Spinal cord (tissue), 10 donors: ENCODE results near the gene ZBTB49. TPM values are rescaled to one million over a fixed set of nuclear protein-coding genes. Genes with fewer than 3 reads are reported as not detected.
A peak's percentile ranks its signal among the peaks of the same experiment; 100 is the strongest.
"Not testable (repeated sequence)": the region's sequence is repeated elsewhere in the genome, so short reads cannot be mapped to it uniquely, and the experiment has no call there.

Source experiments
- DNase-seq, 6 donors: peaks; one replicate each; pipeline versions ENCODE4 v3.0.0 to v3.0.0-alpha.2; 2013 to 2015; ENCODE audit warnings: low spot score in 6 of 6, low read depth in 4 of 6
- H3K27ac ChIP-seq: one replicate; pipeline ENCODE4 v1.5.1; 2013; ENCODE audit warnings: low read depth, low read length, control low read depth
- H3K27me3 ChIP-seq: one replicate; pipeline ENCODE4 v1.6.1; 2013; ENCODE audit warnings: low read length; ENCODE audit not compliant: control insufficient read depth, insufficient read depth
- H3K36me3 ChIP-seq: one replicate; pipeline ENCODE4 v1.6.1; 2013; ENCODE audit warnings: low read length; ENCODE audit not compliant: control insufficient read depth, insufficient read depth
- H3K4me1 ChIP-seq: one replicate; pipeline ENCODE4 v1.6.1; 2013; ENCODE audit warnings: low read length; ENCODE audit not compliant: control insufficient read depth, insufficient read depth
- H3K4me3 ChIP-seq: one replicate; pipeline ENCODE4 v1.5.1; 2013; ENCODE audit warnings: low read depth, low read length, control low read depth
- H3K9me3 ChIP-seq: one replicate; pipeline ENCODE4 v1.6.1; 2013; ENCODE audit warnings: low read length; ENCODE audit not compliant: control insufficient read depth, insufficient read depth
- WGBS: methylation state at CpG from one replicate; pipeline ENCODE4 v1.1.5; 2013; ENCODE audit warnings: missing lambda C conversion rate; ENCODE audit not compliant: insufficient coverage; 5-methylcytosine and 5-hydroxymethylcytosine counted together
- polyA plus RNA-seq, 2 donors: library from polyadenylated mRNA; unstranded; fragments of 120-200 nt; gene quantifications; one replicate each; pipeline ENCODE4 v1.2.1, GENCODE V29; 2013; ENCODE audit not compliant: insufficient read length in 2 of 2
- total RNA-seq, 2 donors: library from RNA; depleted of rRNA in 1 of 2; stranded (reverse); fragments of 120-200 nt in 1 of 2; fragments of >200 nt in 1 of 2; gene quantifications; one replicate each; pipeline versions ENCODE4 v1.2.3 to v1.2.4, GENCODE V29; 2013 to 2014
- donor health status: healthy.

ZBTB49 gene
- total and polyA plus RNA-seq, 4 donors: 4.5 to 7.5 (median 6.5) TPM

DNA sequence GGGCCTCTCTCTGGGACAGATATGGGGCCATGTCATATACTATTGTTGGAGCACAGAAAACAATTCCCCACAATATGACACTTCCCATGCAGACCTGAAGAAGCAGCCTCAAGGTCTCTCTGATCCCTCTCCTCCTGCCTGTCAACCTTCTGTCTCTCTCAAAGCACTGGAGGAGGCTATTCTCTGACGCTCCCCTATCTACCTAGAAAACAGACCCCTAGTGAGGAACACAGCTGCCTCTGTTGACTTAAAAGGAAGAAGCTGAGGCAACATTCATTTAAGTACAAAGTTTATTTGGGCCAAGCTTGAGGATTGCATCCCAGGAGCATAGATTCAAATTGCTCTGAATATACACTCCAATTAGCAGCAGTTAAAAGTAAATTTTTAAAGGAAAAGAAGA lies 57.5 kb downstream of the ZBTB49 start:
- H3K9me3 ChIP-seq: no peaks in the 10 kb centered on the region
- H3K36me3 ChIP-seq: no peaks in the 10 kb centered on the region
- no peaks in the 10 kb centered on the region for H3K27me3 ChIP-seq
- no peaks in the 10 kb centered on the region for H3K4me1 ChIP-seq
- DNase-seq: peak in 1 of 6 donors; percentile 32
- H3K4me3 ChIP-seq: no peak overlapping the region
- WGBS: no CpG with 5 or more reads among the region's 1 CpG
- no peak overlapping the region for H3K27ac ChIP-seq

- not testable (repeated sequence) for H3K36me3 ChIP-seq, H3K4me1 ChIP-seq, H3K27ac ChIP-seq, H3K9me3 ChIP-seq, DNase-seq, H3K4me3 ChIP-seq, H3K27me3 ChIP-seq
- WGBS: 84% methylated on average over 4 of the region's 9 CpGs
These were observed 58.5 kb downstream of the ZBTB49 start for GRCh38 chr4:4348585-4348984.

DNA sequence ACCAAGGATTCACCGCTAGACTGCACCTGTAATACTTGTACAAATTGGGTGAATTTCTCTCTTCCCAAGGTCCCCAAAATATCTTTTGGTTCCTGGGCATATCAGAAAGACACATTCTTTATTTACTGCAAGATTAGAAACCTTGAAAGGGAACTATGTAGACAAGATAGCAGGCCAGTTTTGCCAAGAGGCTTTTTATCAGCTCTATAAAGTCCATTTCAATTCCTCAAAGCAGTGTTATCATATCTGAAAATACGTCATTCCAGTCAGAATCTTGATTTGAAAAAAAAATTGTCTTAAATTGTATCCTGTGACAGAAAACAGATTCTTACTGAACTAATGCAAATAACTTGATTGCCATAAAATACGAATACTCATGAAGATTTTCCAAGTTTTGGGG lies 59.8 kb downstream of the ZBTB49 start:
- DNase-seq: no peak
- H3K4me1 ChIP-seq: no peaks in the 10 kb centered on the region
- H3K27ac ChIP-seq: no peak overlapping the region
- no peaks in the 10 kb centered on the region for H3K27me3 ChIP-seq
- WGBS: no CpG with 5 or more reads among the region's 3 CpGs
- no peak overlapping the region for H3K4me3 ChIP-seq
- no peaks in the 10 kb centered on the region for H3K36me3 ChIP-seq
- no peaks in the 10 kb centered on the region for H3K9me3 ChIP-seq

GRCh38 chr4:4350909-4351308 lies 60.9 kb downstream of the ZBTB49 start:
- Histone ChIP-seq H3K4me1 (no peaks in the 10 kb centered on the region), H3K4me3 (no peak overlapping the region), H3K36me3 (no peaks in the 10 kb centered on the region), H3K9me3 (no peaks in the 10 kb centered on the region), H3K27me3 (no peaks in the 10 kb centered on the region), H3K27ac (no peak overlapping the region)
- no CpG with 5 or more reads among the region's 4 CpGs for WGBS
- DNase-seq: no peak

DNA sequence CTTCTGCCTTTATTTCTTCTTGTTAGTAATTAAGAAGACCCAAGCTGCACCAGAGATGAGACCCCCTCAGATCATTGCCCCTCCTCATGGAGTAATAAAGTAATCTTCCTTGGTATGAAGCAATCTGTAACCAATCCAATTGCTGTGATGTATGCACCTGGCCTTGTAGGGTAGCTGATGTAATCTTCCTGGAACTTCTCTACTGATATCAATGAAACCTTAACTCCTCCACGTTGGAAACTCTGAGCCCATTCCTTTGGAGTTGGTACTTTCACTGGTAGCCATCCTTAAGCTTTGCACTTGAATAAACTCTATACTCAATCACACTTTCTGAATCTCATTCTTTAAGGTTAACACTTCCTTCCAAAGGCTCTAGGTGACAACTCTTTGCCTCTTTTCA lies 65.3 kb downstream of the ZBTB49 start:
- 75% methylated on average over 1 of the region's 1 CpG for WGBS
- peaks cover 19% of the 10 kb centered on the region for H3K4me1 ChIP-seq
- no peak overlapping the region for H3K4me3 ChIP-seq
- no peaks in the 10 kb centered on the region for H3K36me3 ChIP-seq
- no peak overlapping the region for H3K27ac ChIP-seq
- no peaks in the 10 kb centered on the region for H3K27me3 ChIP-seq
- no peak for DNase-seq
- no peaks in the 10 kb centered on the region for H3K9me3 ChIP-seq

- peak in 2 of 6 donors; percentile 34 to 69 for DNase-seq
- no peaks in the 10 kb centered on the region for H3K9me3 ChIP-seq
- no peaks in the 10 kb centered on the region for H3K36me3 ChIP-seq
- no peak overlapping the region for H3K27ac ChIP-seq
- H3K27me3 ChIP-seq: no peaks in the 10 kb centered on the region
- H3K4me1 ChIP-seq: peaks cover 19% of the 10 kb centered on the region
- no peak overlapping the region for H3K4me3 ChIP-seq
- 56% methylated on average over 21 of the region's 26 CpGs for WGBS
These were observed 66.3 kb downstream of the ZBTB49 start for GRCh38 chr4:4356106-4357041.

GRCh38 chr4:4358093-4358854 lies 68.2 kb downstream of the ZBTB49 start:
- no peaks in the 10 kb centered on the region for H3K36me3 ChIP-seq
- peaks cover 19% of the 10 kb centered on the region for H3K4me1 ChIP-seq
- no peak overlapping the region for H3K27ac ChIP-seq
- H3K4me3 ChIP-seq: no peak overlapping the region
- WGBS: 19% methylated on average over 7 of the region's 13 CpGs
- DNase-seq: peak in 2 of 6 donors; percentile 42 to 93
- H3K27me3 ChIP-seq: no peaks in the 10 kb centered on the region
- H3K9me3 ChIP-seq: no peaks in the 10 kb centered on the region

- Histone ChIP-seq H3K4me3 (no peak overlapping the region), H3K9me3 (peaks cover 3% of the 10 kb centered on the region), H3K27me3 (no peaks in the 10 kb centered on the region), H3K36me3 (no peaks in the 10 kb centered on the region), H3K4me1 (peaks cover 12% of the 10 kb centered on the region), H3K27ac (no peak overlapping the region)
- 85% methylated on average over 3 of the region's 8 CpGs for WGBS
- no peak for DNase-seq
These were observed 71.8 kb downstream of the ZBTB49 start for GRCh38 chr4:4361883-4362282.

DNA sequence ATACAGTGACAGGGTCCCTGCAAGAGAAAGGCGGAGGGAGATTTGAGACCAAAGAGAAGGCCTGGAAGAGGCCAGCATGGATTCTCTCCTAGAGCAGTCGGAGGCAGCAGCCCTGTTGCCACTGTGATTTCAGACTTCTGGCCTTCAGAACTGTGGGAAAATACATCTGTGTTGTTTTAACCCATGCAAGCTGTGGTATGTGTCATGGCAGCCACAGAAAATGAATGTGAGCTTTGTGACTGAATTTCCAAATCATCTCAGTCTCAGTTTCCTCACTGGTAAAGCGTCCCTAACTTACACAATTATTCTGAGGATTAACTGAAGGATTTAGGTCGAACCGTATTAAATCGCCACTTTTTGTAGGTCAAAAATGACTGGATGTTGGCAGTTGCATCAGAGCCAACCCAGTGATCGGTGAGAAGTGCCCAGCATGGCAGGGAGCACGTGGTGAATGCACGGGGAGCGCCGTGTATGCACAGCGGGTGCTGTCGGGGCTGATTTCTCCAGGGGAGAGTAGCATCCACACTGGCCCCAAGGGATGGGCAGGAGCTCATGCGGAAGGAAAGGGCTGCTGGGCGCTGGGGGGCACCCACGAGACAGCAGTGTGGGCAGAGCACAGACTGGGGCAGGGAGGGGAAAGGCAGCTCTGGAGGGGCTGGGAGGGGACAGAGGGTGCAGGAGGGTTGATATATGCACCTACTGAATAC lies 73.1 kb downstream of the ZBTB49 start:
- Histone ChIP-seq H3K27ac (no peak overlapping the region), H3K36me3 (no peaks in the 10 kb centered on the region), H3K27me3 (no peaks in the 10 kb centered on the region), H3K9me3 (peaks cover 3% of the 10 kb centered on the region), H3K4me1 (peaks cover 7% of the 10 kb centered on the region), H3K4me3 (no peak overlapping the region)
- WGBS: 64% methylated on average over 16 of the region's 16 CpGs
- DNase-seq: no peak
